Measurements from ENCODE around the gene CEP104.

DNA sequence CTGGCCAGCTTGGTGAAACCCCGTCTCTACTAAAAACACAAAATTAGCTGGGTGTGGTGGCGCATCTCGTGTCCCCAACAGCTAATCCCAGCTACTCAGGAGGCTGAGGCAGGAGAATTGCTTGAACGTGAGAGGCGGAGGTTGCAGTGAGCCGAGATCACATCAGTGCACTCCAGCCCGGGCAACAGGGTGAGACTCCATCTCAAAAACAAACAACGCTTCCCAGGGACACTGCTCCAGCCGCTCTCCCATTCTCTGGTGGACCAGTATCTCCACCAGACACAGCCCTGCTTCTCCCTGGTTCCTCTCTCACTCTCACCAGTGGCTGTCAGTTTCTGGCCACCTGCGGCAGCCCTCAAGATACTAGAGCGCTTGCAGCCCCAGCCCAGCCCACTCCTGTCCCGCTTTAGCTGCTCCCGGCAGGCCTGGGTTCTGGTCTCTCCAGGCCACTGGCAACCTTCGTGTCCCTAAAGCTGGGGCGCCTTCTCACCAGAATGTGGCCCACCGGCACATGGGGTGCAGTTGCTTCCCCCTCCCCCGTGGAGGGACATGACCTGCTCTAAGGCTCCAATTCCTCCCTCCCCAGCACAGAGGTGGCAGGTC is 39.8 kb downstream of the CEP104 start:
- no peak for TF ChIP-seq POLR2A (IDR thresholded peaks at IDR 0.05)
- TF ChIP-seq, protein P1, sequence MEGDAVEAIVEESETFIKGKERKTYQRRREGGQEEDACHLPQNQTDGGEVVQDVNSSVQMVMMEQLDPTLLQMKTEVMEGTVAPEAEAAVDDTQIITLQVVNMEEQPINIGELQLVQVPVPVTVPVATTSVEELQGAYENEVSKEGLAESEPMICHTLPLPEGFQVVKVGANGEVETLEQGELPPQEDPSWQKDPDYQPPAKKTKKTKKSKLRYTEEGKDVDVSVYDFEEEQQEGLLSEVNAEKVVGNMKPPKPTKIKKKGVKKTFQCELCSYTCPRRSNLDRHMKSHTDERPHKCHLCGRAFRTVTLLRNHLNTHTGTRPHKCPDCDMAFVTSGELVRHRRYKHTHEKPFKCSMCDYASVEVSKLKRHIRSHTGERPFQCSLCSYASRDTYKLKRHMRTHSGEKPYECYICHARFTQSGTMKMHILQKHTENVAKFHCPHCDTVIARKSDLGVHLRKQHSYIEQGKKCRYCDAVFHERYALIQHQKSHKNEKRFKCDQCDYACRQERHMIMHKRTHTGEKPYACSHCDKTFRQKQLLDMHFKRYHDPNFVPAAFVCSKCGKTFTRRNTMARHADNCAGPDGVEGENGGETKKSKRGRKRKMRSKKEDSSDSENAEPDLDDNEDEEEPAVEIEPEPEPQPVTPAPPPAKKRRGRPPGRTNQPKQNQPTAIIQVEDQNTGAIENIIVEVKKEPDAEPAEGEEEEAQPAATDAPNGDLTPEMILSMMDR (IDR thresholded peaks at IDR 0.05): no peak
